Right lobe of liver (tissue), 6 donors: ENCODE measurements around the gene ABHD8. TPM values are rescaled to one million over a fixed set of nuclear protein-coding genes. Genes with fewer than 3 reads are reported as not detected.
A peak's percentile ranks its signal among the peaks of the same experiment; 100 is the strongest.

Experiments
- ATAC-seq, 4 donors: fragments of 200-7000 bp; cut with Tn5 transposase; one replicate each; pipeline ENCODE4 v1.9.1; 2020; ENCODE audit warnings: mild to moderate bottlenecking in 4 of 4, moderate library complexity in 4 of 4
- DNase-seq, 3 donors: peaks; one replicate each; pipeline ENCODE4 v3.0.0-alpha.2; 2020
- H3K27ac ChIP-seq, 3 donors: fragments of 200-600 bp; one replicate each; pipeline ENCODE4 v1.8.0; 2022
- H3K27me3 ChIP-seq, 2 donors: fragments of 200-600 bp; one replicate each; pipeline ENCODE4 v1.8.0; 2022
- H3K36me3 ChIP-seq, 4 donors: fragments of 200-600 bp; sonication (generic) in 1 of 4; one replicate each; pipeline versions ENCODE4 v1.5.1 to v1.8.0; 2017 to 2022; ENCODE audit warnings: control low read depth in 1 of 4
- H3K4me1 ChIP-seq, 4 donors: fragments of 200-600 bp; sonication (generic) in 1 of 4; one replicate each; pipeline versions ENCODE4 v1.5.1 to v1.8.0; 2017 to 2022; ENCODE audit warnings: control low read depth in 1 of 4
- H3K4me3 ChIP-seq, 3 donors: fragments of 200-600 bp; one replicate each; pipeline ENCODE4 v1.8.0; 2022
- H3K9me3 ChIP-seq, 4 donors: fragments of 200-600 bp; sonication (generic) in 1 of 4; one replicate each; pipeline versions ENCODE4 v1.5.1 to v1.8.0; 2017 to 2022; ENCODE audit warnings: control low read depth in 1 of 4
- POLR2A ChIP-seq: fragments of 450-650 bp; IDR thresholded peaks from one replicate; pipeline ENCODE4 v1.6.1; 2017; ENCODE audit warnings: antibody characterized with exemption, mild to moderate bottlenecking
- WGBS: methylation state at CpG from one replicate; pipeline ENCODE4 v1.1.6; 2018; ENCODE audit warnings: low coverage, low lambda C conversion rate; ENCODE audit not compliant: insufficient coverage; ENCODE audit errors: missing lambda C conversion rate; 5-methylcytosine and 5-hydroxymethylcytosine counted together
- intact Hi-C, 2 donors: fragments of 100-400 bp; cut with DNase I; formaldehyde crosslinking; loops; one replicate each; pipeline versions ENCODE4 v1.11.2 to v1.14.1; 2022
- total RNA-seq, 6 experiments: library from RNA; depleted of rRNA in 2 of 6; stranded (reverse); fragments of >200 nt in 2 of 6; fragmentation: NEBNext Ultra II Directional in 3 of 6; extraction: Animal tissue kit (Norgen Biotek cat#: 25700) in 3 of 6; gene quantifications; one replicate each; pipeline versions ENCODE4 v1.1.0 to v1.2.4, GENCODE V29; 2016 to 2023
- TF ChIP-seq, protein P1 (sequence below), 4 donors: fragments of 200-600 bp in 3 of 4; fragments of 450-650 bp in 1 of 4; IDR thresholded peaks; one replicate each; pipeline versions ENCODE4 v1.5.1 to v1.8.0; 2016 to 2022; ENCODE audit warnings: antibody characterized with exemption in 4 of 4, mild to moderate bottlenecking in 2 of 4
- donor health status: DM: no; HTN: yes; CAD: no.
- donor health status: DM: no; HTN: no; CAD: no.
- donor health status: DM: no; HTN: no; CAD: no.
- donor health status: DM: no; HTN: yes; CAD: no.
- donor health status: DM: no; HTN: yes; CAD: no.

The ABHD8 gene
- total RNA-seq, 6 experiments from 2014 or later, result 8.3 to 27.3 (median 15.8) TPM

GRCh38 chr19:17338433-17339078 is 35.3 kb upstream of the ABHD8 start:
- no peak for ATAC-seq
- 100% methylated on average over 5 of the region's 30 CpGs for WGBS
- intact Hi-C loops, result no loop called here

GRCh38 chr19:17337675-17338432 is 34.6 kb upstream of the ABHD8 start:
- no peak for TF ChIP-seq POLR2A
- TF ChIP-seq, protein P1, sequence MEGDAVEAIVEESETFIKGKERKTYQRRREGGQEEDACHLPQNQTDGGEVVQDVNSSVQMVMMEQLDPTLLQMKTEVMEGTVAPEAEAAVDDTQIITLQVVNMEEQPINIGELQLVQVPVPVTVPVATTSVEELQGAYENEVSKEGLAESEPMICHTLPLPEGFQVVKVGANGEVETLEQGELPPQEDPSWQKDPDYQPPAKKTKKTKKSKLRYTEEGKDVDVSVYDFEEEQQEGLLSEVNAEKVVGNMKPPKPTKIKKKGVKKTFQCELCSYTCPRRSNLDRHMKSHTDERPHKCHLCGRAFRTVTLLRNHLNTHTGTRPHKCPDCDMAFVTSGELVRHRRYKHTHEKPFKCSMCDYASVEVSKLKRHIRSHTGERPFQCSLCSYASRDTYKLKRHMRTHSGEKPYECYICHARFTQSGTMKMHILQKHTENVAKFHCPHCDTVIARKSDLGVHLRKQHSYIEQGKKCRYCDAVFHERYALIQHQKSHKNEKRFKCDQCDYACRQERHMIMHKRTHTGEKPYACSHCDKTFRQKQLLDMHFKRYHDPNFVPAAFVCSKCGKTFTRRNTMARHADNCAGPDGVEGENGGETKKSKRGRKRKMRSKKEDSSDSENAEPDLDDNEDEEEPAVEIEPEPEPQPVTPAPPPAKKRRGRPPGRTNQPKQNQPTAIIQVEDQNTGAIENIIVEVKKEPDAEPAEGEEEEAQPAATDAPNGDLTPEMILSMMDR (IDR thresholded peaks at IDR 0.05), result no peak
- no peaks in the 10 kb centered on the region for H3K9me3 ChIP-seq
- ATAC-seq, result no peak
- H3K4me1 ChIP-seq, result peaks cover 0 to 24% (median 5%) of the 10 kb centered on the region in 4 donors
- H3K27me3 ChIP-seq, result no peaks in the 10 kb centered on the region
- H3K27ac ChIP-seq, result peak overlapping the region in 2 of 3 donors; percentile 31 to 78
- no peaks in the 10 kb centered on the region for H3K36me3 ChIP-seq
- intact Hi-C loops, result no loop called here
- peak overlapping the region; percentile 63 to 73 (median 67) for H3K4me3 ChIP-seq
- DNase-seq, result no peak
- no CpG with 5 or more reads among the region's 50 CpGs for WGBS

More at GRCh38 chr19:17338433-17339078, 35.3 kb upstream of the ABHD8 start:
- TF ChIP-seq POLR2A, result no peak
- TF ChIP-seq, protein P1 (IDR thresholded peaks at IDR 0.05), result no peak
- Histone ChIP-seq H3K4me3 (no peak overlapping the region), H3K9me3 (no peaks in the 10 kb centered on the region), H3K27ac (no peak overlapping the region), H3K4me1 (peaks cover 0 to 24% (median 5%) of the 10 kb centered on the region in 4 donors), H3K27me3 (no peaks in the 10 kb centered on the region), H3K36me3 (no peaks in the 10 kb centered on the region)
- no peak for DNase-seq

GRCh38 chr19:17336872-17337674 is 33.8 kb upstream of the ABHD8 start, which contains the start of gene GTPBP3:
TSS of gene GTPBP3 (plus strand) at chr19:17337553. CDS start at chr19:17337612, 59 bp downstream.
- peak within 1 kb of the TSS; percentile 77 to 78 (median 78) for H3K27ac ChIP-seq
- H3K9me3 ChIP-seq, result no peaks in the 10 kb centered on the region
- DNase-seq (peak; percentile 96 to 97 (median 96)), ATAC-seq (peak; percentile 78 to 87 (median 83))
- peaks cover 0 to 24% (median 5%) of the 10 kb centered on the region in 4 donors for H3K4me1 ChIP-seq
- intact Hi-C loops, result no loop called here
- H3K27me3 ChIP-seq, result no peaks in the 10 kb centered on the region
- no peaks in the 10 kb centered on the region for H3K36me3 ChIP-seq
- TF ChIP-seq, protein P1 (IDR thresholded peaks at IDR 0.05), result no peak
- TF ChIP-seq POLR2A, result no peak
- 0% methylated on average over 23 of the region's 41 CpGs for WGBS
- H3K4me3 ChIP-seq, result peak within 1 kb of the TSS; percentile 63 to 73 (median 67)

GRCh38 chr19:17335575-17335974 is 32.4 kb upstream of the ABHD8 start:
- intact Hi-C loops, result no loop called here
- no peaks in the 10 kb centered on the region for H3K36me3 ChIP-seq
- peaks cover 0 to 18% (median 3%) of the 10 kb centered on the region in 4 donors for H3K4me1 ChIP-seq
- 56% methylated on average over 10 of the region's 10 CpGs for WGBS
- TF ChIP-seq, protein P1 (IDR thresholded peaks at IDR 0.05), result no peak
- TF ChIP-seq POLR2A, result no peak
- no peak for DNase-seq
- no peaks in the 10 kb centered on the region for H3K9me3 ChIP-seq
- no peaks in the 10 kb centered on the region for H3K27me3 ChIP-seq
- ATAC-seq, result no peak
- H3K27ac ChIP-seq, result no peak overlapping the region
- no peak overlapping the region for H3K4me3 ChIP-seq
